Activated gamma-delta T cell (primary cell): ENCODE results near the gene PDE2A.

Experiments used
- DNase-seq: peaks from one replicate; lab custom pipeline; 2025; lab: John Stamatoyannopoulos, UW
- total RNA-seq, 2 donors: gene quantifications; one replicate each; lab custom pipeline; 2026; lab: John Stamatoyannopoulos, UW

Gene PDE2A
- 1.3 to 1.6 reads per million in 2 donors for total RNA-seq

- no peak for DNase-seq
Measured at GRCh38 chr11:72673943-72674828, at the start of gene PDE2A. Gene PDE2A (minus strand): TSS chr11:72674422. CDS start chr11:72674207, 215 bp downstream.

DNA sequence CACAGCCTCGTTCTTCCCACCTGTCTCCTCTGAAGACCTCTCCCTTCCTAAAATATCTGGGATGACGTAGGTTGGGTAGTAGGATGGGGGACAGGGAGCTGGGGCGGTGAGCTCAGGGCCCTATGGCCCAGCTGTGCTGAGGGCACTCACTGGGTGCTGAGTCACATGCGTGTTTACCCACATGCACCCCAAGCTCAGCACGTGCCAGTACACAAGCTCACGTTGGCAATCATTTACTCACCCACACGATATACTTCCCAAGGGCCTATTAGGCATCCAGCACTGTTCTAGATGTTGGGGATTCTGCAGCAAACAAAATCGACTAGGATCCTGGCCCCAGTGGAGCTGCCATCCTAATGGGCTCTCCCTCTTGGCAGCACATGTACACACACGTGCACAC, 49.3 kb upstream of the PDE2A start:
- DNase-seq: no peak

GRCh38 chr11:72722050-72722748, 48.0 kb upstream of the PDE2A start:
- peak; percentile 52 for DNase-seq

DNA sequence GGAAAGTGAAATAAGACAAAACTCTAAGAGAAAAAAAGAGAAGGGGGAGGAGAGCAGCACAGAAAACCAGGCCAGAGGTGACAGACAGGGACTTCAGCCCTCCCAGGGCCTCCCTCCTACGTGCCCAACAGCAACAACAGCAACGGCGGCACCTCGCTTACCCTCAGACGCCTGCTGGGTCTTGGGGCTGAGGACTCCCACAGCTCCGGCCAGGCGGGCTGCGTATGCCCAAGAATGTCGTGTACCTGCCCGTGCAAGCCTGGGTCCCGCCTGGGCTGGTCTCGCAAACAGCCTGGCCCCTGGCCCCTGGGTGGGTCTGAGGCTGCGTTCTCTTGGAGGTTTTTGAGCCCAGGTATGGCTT, 47.4 kb upstream of the PDE2A start:
- DNase-seq: peak; percentile 57

DNA sequence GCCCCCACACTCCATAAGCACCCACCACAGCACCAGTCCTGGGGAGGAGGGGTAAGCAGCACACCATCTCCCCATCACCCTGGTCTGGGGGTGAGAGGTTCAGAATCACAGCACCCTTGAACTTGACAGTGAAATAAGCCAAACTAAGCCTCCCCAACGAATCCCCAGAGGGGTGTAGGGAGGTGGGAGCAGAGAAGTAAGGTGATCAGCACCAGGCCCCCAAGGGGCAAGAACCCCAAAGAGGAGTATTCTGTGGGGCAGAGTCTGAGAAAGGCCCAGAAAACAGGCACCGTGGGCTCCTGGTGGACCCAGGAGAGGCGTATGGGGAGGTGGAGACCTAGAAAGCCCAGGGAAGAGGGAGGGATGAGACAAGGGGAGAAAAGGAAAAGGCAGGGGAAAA, 47.1 kb upstream of the PDE2A start:
- DNase-seq: no peak

- DNase-seq: no peak
Measured at GRCh38 chr11:72720784-72721183, 46.6 kb upstream of the PDE2A start.

DNA sequence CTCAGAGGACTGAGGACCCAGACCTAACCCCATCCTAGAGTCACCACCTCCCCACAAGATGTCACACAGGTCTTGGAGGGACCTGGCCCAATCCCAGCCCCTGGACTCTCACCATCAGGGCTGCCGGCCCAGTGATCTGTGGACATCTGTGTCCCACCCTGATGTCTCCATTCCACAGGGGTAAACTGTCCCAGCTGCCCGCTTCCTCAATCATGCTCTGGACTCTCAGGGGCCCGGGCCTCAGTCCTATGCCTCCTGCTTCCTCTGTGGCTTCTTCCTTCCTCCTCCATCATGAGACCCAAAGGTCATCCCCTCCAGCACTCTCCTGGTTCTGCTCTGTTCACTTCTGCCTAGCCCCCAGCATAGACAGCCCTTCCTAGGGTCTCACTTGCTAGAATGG, 45.8 kb upstream of the PDE2A start:
- no peak for DNase-seq

- no peak for DNase-seq
Measured at GRCh38 chr11:72719551-72719950, 45.3 kb upstream of the PDE2A start.

- no peak for DNase-seq
Measured at GRCh38 chr11:72719144-72719543, 44.9 kb upstream of the PDE2A start.

GRCh38 chr11:72718101-72718501, 43.9 kb upstream of the PDE2A start:
- DNase-seq: no peak

DNA sequence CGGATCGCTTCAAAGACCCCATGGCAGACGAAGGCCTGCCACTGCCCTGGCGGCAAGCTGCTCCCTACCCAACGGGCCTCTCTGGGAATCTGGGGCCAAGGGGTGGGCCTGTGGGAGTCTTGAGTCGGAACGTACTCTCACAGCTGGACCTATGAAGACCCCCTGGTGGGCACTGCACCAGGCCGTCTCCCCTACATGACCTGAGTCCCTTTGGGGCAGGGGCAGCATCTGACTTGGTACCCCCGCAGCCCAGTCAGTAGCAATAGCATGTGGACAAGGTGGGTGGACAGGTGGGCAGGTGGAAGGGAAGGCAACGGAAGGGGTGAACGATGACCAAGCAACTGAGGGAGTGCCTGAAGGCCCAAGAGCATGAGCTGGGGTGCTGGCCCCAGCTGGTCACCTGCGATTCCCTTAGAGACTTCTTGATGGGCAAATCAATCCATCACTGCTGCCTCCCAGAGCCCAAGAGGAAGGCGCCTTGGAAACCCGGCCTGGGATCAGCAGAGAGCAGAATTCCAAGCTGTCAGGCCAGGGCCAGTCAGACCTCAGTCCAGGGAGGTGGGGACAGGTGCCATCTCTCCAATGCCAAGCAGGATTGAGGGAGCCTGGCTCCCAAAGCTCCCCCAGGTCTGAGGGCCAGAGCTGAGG, 42.7 kb upstream of the PDE2A start:
- DNase-seq: no peak

DNA sequence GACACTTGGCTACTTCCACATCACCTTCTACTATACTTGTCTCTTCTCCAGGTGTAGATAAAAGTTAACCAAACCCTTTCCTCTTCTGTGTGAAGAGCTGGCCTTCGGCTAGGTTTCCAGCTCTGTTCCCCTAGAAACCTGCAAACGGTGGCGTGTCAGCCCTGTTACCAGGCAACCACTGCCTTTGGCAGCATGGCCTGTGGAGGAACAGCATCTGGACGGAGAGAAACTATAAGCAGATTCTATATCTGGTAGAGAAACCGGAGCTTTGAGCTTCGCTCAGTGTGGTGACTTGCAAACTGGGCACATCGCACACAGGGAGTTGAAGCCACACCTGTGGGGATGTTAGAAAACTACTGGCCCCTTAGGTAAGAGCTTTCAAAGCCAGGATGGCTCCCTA, 42.1 kb upstream of the PDE2A start:
- DNase-seq: no peak

- DNase-seq: no peak
Measured at GRCh38 chr11:72712841-72713240, 38.6 kb upstream of the PDE2A start.

DNA sequence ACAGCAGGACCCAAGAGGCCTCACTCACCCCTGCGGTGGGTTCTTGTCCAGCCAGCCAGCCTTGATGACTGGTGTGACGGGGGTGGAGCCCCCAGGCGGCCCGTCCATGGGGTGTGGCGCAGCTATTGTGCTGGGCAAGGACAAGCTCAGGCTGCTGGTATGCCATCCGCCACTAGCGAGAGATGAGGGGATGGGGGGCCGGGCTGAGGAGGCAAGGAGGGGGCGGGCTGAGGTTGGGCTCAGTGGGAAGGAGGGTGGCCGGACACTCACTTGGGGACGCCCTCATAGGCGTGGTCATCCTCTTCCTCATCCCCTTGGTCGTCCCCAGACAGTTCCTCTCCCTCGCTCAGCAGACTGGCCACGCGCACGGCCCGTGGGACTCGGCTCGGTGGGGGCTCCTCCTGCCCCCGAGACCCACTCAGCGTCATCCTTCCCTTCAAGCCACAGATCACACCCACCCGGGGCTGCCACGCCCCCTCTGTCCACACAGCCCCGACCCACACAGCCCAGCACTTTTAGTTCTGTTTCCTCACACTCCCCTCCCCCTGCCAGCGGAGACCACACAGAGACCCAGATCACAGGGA, 38.0 kb upstream of the PDE2A start:
- no peak for DNase-seq

GRCh38 chr11:72711141-72711540, 36.9 kb upstream of the PDE2A start:
- DNase-seq: no peak

DNA sequence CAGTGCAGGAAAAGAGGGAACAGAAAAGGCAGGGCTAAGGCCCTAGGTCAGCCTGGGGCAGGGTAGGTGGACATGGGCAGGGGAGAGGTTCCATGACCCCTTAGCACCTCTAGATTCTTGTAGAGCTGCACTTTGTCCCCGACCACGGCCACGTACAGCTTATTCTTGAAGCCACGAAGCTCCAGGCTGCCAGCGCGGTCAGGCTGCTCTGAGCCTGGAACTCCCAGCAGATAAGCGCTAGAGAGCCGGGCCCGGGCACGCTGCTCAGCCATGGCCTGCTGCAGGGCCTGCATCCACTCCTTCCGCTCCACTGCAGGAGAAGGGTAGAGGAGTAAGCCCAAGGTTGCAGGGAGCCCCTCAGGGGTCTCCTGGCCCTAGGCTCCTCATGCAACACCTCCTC, 36.1 kb upstream of the PDE2A start:
- DNase-seq: no peak

DNA sequence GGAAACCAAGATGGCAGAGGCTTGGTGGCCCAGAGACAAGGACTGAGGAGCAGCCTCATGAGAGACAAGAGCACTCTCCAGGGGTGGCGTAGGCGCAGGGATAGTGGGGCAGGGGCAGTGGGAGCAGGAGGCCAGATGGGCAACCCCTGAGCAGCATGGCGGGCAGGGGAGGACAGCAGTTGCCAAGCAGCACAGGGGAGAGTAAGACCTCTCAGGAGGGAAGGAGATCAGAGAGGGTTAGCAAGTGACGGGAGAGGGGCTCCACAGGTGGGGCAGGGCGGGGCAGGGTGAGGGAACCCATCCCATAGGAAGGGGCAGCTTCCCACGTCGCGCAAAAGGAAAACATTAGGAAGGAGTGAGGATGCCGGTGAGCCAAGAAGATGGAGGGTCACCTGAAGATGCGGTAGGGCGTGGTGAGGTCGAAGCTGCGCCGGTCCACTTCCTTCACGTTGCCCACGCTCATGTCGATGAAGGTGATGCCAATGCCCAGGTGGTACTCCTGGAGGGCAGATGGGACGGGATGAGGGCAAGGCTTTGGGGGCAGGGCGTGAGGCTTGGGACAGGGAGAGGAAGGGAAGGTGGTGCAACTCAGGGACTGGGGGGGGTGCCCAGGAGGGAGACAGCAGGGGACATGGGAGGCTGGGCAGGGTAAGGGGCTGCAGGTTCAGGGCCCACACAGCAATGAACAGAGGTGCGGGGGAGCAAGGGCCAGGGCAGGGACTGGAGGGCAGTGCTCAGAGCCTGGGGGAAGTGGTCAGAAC, 35.4 kb upstream of the PDE2A start:
- no peak for DNase-seq

DNA sequence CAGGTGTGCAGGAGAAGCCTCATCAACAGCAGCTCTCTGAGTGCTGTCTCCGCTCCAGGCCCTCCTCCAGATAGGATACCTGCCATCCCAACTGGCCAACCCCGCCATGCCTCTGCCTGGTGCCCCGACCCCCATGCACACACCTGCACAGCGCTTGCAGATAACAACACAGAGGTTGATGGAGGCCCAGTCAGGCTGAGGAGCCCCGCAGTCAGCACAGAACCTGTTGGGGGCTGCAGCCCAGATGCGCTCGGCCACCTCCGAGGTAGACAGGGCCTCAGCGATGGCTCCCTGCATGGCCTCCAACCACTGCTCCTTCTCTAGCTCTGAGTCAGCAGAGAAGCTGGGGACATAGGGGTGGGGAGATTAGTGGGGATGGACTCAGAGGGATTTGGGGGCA, 32.8 kb upstream of the PDE2A start:
- DNase-seq: no peak

DNA sequence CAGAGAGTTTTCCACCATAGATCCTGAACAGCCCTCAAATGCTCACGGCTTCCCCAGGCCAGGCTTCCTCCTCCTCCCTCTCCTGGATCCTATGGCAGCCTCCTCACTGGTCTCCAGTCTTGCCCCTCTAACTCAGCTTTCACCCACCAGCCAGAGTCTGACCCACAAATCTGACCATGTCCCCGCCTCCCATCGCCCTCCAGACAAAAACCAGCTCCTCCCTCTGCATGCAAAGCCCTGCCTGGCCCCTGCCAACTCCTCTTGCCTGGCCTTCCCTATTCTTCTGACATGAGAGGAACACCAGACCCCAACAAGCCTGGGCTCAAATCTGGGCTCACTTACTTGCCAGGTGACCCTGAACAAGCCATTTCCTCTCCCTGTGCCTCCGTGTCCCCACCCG, 32.4 kb upstream of the PDE2A start:
- no peak for DNase-seq

- DNase-seq: no peak
Measured at GRCh38 chr11:72705442-72706365, 31.5 kb upstream of the PDE2A start.
